GM12864 (cell line): Measurements from ENCODE around the gene SRSF9.

Source experiments
- DNase-seq: peaks from one replicate; pipeline ENCODE4 v3.0.0-alpha.2; 2011; ENCODE audit warnings: low read depth
- H3K4me3 ChIP-seq: 2 replicates; pipeline ENCODE4 v1.5.1; 2011; ENCODE audit warnings: mild to moderate bottlenecking, low read depth, low read length, control low read depth
- CTCF ChIP-seq: IDR thresholded peaks from 2 replicates; pipeline ENCODE4 v1.5.1; 2011; ENCODE audit warnings: low read depth, mild to moderate bottlenecking, moderate library complexity, low read length, control low read depth, inconsistent platforms; ENCODE audit errors: missing control alignments

SRSF9 gene

GRCh38 chr12:120498870-120499515 is 29.4 kb upstream of the SRSF9 start:
- TF ChIP-seq CTCF: no peak
- DNase-seq: no peak

DNA sequence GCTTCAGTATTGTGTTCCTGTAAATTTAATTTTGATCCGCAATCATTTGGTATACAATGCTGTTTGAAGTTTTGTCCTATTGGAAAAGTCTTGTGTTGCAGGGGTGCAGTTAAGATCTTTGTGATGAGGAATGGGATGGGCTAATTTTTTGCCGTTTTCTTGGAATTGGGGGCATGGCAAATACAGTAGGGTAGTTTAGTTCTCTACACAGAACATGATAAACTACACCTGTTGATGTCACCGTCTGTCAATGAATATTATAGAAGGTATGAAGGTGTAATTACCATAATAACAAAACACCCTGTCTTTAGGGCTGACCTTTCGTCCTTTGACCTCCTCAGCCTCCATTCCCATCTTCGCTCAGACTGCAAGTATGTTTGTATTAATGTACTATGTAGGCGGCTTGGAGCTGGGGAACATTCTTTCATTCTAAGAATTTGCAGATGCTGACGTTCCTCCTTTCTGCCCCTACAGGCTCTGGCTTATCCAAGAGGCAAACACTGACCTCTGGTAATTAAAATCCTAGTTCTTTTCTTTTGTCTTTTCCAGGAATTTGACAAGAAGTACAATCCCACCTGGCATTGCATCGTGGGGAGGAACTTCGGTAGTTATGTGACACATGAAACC is 28.1 kb upstream of the SRSF9 start:
- no peak for TF ChIP-seq CTCF
- no peak for DNase-seq
- peak overlapping the region; percentile 99 for H3K4me3 ChIP-seq

More at GRCh38 chr12:120498870-120499515, 29.4 kb upstream of the SRSF9 start:
- H3K4me3 ChIP-seq: no peak overlapping the region

- TF ChIP-seq CTCF: peak; percentile 19
- DNase-seq: no peak
- H3K4me3 ChIP-seq: peak overlapping the region; percentile 99
Measured at GRCh38 chr12:120496413-120497340, 27.1 kb upstream of the SRSF9 start.

- peak; percentile 90 for DNase-seq
- H3K4me3 ChIP-seq: peak within 1 kb of the TSS; percentile 99
- no peak for TF ChIP-seq CTCF
Measured at GRCh38 chr12:120495731-120496412, 26.3 kb upstream of the SRSF9 start, which contains the start of gene DYNLL1. TSS of gene DYNLL1 (plus strand) at chr12:120496113. CDS start at chr12:120496422, 309 bp downstream.

- H3K4me3 ChIP-seq: peak overlapping the region; percentile 99
- TF ChIP-seq CTCF: no peak
- no peak for DNase-seq
Measured at GRCh38 chr12:120495186-120495730, 25.7 kb upstream of the SRSF9 start.

DNA sequence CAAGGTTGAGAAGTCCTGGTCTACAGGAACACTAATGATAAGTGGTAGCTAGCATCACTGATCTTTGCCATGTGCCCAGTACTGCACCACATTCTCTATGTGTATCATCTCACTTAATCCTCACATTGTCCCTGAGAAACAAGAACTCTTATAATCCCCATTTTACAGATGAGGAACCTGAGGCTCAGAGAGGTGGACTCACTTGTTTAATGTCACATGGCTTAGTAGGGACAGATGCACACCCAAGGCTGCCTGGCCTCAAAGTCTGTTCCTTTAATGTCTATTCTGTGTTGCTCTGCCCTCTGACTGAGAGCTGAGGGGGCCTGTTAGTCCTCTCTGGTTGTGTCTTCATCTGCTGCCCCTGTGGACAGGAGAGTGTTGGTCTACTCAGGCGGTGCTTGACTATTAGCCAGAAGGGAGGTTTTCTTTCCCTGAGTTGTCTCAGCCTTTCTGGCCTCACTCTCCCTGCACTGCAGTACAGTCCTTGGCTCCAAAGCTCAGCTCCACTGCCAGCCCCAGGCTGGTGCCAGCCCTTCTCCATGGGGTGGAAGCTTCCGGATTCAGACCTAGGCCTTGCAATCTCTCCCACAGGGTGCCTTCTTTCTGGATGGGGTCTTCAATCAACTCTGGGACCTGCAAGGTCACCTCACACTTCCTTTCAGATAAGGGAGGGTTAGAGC is 21.4 kb upstream of the SRSF9 start:
- no peak overlapping the region for H3K4me3 ChIP-seq
- no peak for TF ChIP-seq CTCF
- no peak for DNase-seq
